Hepatocyte (in vitro differentiated cells): ENCODE measurements around the gene SLC22A23. TPM values are rescaled to one million over a fixed set of nuclear protein-coding genes. Genes with fewer than 3 reads are reported as not detected.
A peak's percentile ranks its signal among the peaks of the same experiment; 100 is the strongest.

ENCODE experiments used
- DNase-seq: peaks from one replicate; pipeline ENCODE4 v3.0.0-alpha.2; 2016; ENCODE audit warnings: low spot score
- H2AFZ ChIP-seq: fragments of 200-600 bp; sonication (generic); 2 replicates; pipeline ENCODE4 v1.6.0; 2016; ENCODE audit warnings: antibody characterized with exemption, mild to moderate bottlenecking
- H3K27ac ChIP-seq: fragments of 200-600 bp; sonication (generic); 2 replicates; pipeline ENCODE4 v1.5.1; 2016; ENCODE audit warnings: mild to moderate bottlenecking
- H3K27me3 ChIP-seq: fragments of 200-600 bp; sonication (generic); 2 replicates; pipeline ENCODE4 v1.6.1; 2016
- H3K36me3 ChIP-seq: fragments of 200-600 bp; sonication (generic); replicated peaks from 2 replicates; pipeline ENCODE4 v1.5.1; 2016; ENCODE audit warnings: low read depth; ENCODE audit not compliant: insufficient read depth
- H3K4me1 ChIP-seq: fragments of 200-600 bp; sonication (generic); 2 replicates; pipeline ENCODE4 v1.5.1; 2016; ENCODE audit warnings: mild to moderate bottlenecking, moderate library complexity; ENCODE audit not compliant: insufficient read depth
- H3K4me2 ChIP-seq: fragments of 200-600 bp; sonication (generic); 2 replicates; pipeline ENCODE4 v1.6.0; 2016
- H3K4me3 ChIP-seq: fragments of 200-600 bp; sonication (generic); 2 replicates; pipeline ENCODE4 v1.5.1; 2016; ENCODE audit warnings: mild to moderate bottlenecking
- H3K79me2 ChIP-seq: fragments of 200-600 bp; sonication (generic); 2 replicates; pipeline ENCODE4 v1.6.0; 2017; ENCODE audit warnings: mild to moderate bottlenecking
- H3K9me2 ChIP-seq: fragments of 200-600 bp; sonication (generic); replicated peaks from 2 replicates; pipeline ENCODE4 v1.6.0; 2017; ENCODE audit warnings: mild to moderate bottlenecking; ENCODE audit not compliant: insufficient read depth
- H3K9me3 ChIP-seq: fragments of 200-600 bp; sonication (generic); 2 replicates; pipeline ENCODE4 v1.5.1; 2016; ENCODE audit warnings: low read depth, mild to moderate bottlenecking
- H4K20me1 ChIP-seq: fragments of 200-600 bp; sonication (generic); 2 replicates; pipeline ENCODE4 v1.6.0; 2016; ENCODE audit warnings: mild to moderate bottlenecking; ENCODE audit not compliant: insufficient read depth, poor library complexity, severe bottlenecking
- CTCF ChIP-seq: fragments of 200-600 bp; sonication (generic); IDR thresholded peaks from 2 replicates; pipeline ENCODE4 v1.5.1; 2016; ENCODE audit warnings: antibody characterized with exemption, mild to moderate bottlenecking; ENCODE audit not compliant: poor library complexity
- EZH2 ChIP-seq: fragments of 200-600 bp; sonication (generic); IDR thresholded peaks from 2 replicates; pipeline ENCODE4 v1.6.1; 2016; ENCODE audit warnings: antibody characterized with exemption, mild to moderate bottlenecking, borderline replicate concordance
- EZH2phosphoT487 ChIP-seq: fragments of 200-600 bp; sonication (generic); IDR thresholded peaks from one replicate; pipeline ENCODE4 v1.6.1; 2018; ENCODE audit warnings: antibody characterized with exemption, mild to moderate bottlenecking, low read depth, moderate library complexity; ENCODE audit not compliant: unreplicated experiment, severe bottlenecking
- WGBS: methylation state at CpG from one replicate; pipeline ENCODE4 v1.1.6; 2016; ENCODE audit warnings: low lambda C conversion rate; ENCODE audit errors: missing lambda C conversion rate; 5-methylcytosine and 5-hydroxymethylcytosine counted together
- polyA plus RNA-seq: library from polyadenylated mRNA; unstranded; fragments of >200 nt; fragmentation: Nextera tagmentation; extraction: Ambion mirVana; gene quantifications from 2 replicates; pipeline ENCODE4 v1.2.1, GENCODE V29; 2016
- total RNA-seq: library from RNA; depleted of rRNA; stranded (reverse); fragments of >200 nt; gene quantifications from 2 replicates; pipeline ENCODE4 v1.2.3, GENCODE V29; 2014

Gene SLC22A23
- total and polyA plus RNA-seq, 2 experiments from 2014 or later, result 14.3 to 14.8 TPM

GRCh38 chr6:3370361-3371221 is 86.3 kb downstream of the SLC22A23 start:
- no peaks in the 10 kb centered on the region for H3K36me3 ChIP-seq
- no peak overlapping the region for H2AFZ ChIP-seq
- H3K27me3 ChIP-seq, result no peaks in the 10 kb centered on the region
- H3K79me2 ChIP-seq, result peaks cover 17% of the 10 kb centered on the region
- peak overlapping the region; percentile 20 for H3K27ac ChIP-seq
- H3K9me3 ChIP-seq, result no peaks in the 10 kb centered on the region
- peaks cover 19% of the 10 kb centered on the region for H3K4me1 ChIP-seq
- 72% methylated on average over 15 of the region's 15 CpGs for WGBS
- no peak for TF ChIP-seq EZH2phosphoT487
- TF ChIP-seq EZH2, result no peak
- TF ChIP-seq CTCF, result no peak
- no peak overlapping the region for H3K4me3 ChIP-seq
- H3K9me2 ChIP-seq, result no peaks in the 10 kb centered on the region
- no peak for DNase-seq
- H4K20me1 ChIP-seq, result no peaks in the 10 kb centered on the region
- no peak overlapping the region for H3K4me2 ChIP-seq

- no peak overlapping the region for H3K4me3 ChIP-seq
- H4K20me1 ChIP-seq, result no peaks in the 10 kb centered on the region
- no peak for DNase-seq
- H2AFZ ChIP-seq, result no peak overlapping the region
- H3K4me1 ChIP-seq, result peaks cover 19% of the 10 kb centered on the region
- no peak for TF ChIP-seq EZH2
- no peak for TF ChIP-seq EZH2phosphoT487
- no peak for TF ChIP-seq CTCF
- H3K27me3 ChIP-seq, result no peaks in the 10 kb centered on the region
- no peaks in the 10 kb centered on the region for H3K36me3 ChIP-seq
- no peak overlapping the region for H3K4me2 ChIP-seq
- peaks cover 22% of the 10 kb centered on the region for H3K79me2 ChIP-seq
- WGBS, result 97% methylated on average over 5 of the region's 5 CpGs
- no peaks in the 10 kb centered on the region for H3K9me2 ChIP-seq
- peak overlapping the region; percentile 20 for H3K27ac ChIP-seq
- H3K9me3 ChIP-seq, result no peaks in the 10 kb centered on the region
Observed at GRCh38 chr6:3369985-3370360, 86.9 kb downstream of the SLC22A23 start.

- H3K27me3 ChIP-seq, result no peaks in the 10 kb centered on the region
- H3K4me2 ChIP-seq, result no peak overlapping the region
- H2AFZ ChIP-seq, result no peak overlapping the region
- WGBS, result 75% methylated on average over 4 of the region's 4 CpGs
- H4K20me1 ChIP-seq, result no peaks in the 10 kb centered on the region
- H3K9me3 ChIP-seq, result no peaks in the 10 kb centered on the region
- no peak for DNase-seq
- peaks cover 16% of the 10 kb centered on the region for H3K4me1 ChIP-seq
- H3K4me3 ChIP-seq, result no peak overlapping the region
- TF ChIP-seq EZH2phosphoT487, result no peak
- TF ChIP-seq CTCF, result no peak
- no peak for TF ChIP-seq EZH2
- no peaks in the 10 kb centered on the region for H3K9me2 ChIP-seq
- no peaks in the 10 kb centered on the region for H3K36me3 ChIP-seq
- no peak overlapping the region for H3K27ac ChIP-seq
- peaks cover 18% of the 10 kb centered on the region for H3K79me2 ChIP-seq
Observed at GRCh38 chr6:3368685-3369084, 88.2 kb downstream of the SLC22A23 start.
